Activated CD4-positive, CD25-positive, alpha-beta regulatory T cell treated with anti-CD3 and anti-CD28 coated beads, Interleukin-2, amount 50 U/mL, for 72 hours (primary cell): ENCODE results near the gene VPS33A.
"Not testable (repeated sequence)": the region's sequence is repeated elsewhere in the genome, so short reads cannot be mapped to it uniquely, and the experiment has no call there.

ENCODE experiments used
- DNase-seq: peaks from one replicate; pipeline ENCODE4 v3.0.0; 2021

Gene VPS33A

DNA sequence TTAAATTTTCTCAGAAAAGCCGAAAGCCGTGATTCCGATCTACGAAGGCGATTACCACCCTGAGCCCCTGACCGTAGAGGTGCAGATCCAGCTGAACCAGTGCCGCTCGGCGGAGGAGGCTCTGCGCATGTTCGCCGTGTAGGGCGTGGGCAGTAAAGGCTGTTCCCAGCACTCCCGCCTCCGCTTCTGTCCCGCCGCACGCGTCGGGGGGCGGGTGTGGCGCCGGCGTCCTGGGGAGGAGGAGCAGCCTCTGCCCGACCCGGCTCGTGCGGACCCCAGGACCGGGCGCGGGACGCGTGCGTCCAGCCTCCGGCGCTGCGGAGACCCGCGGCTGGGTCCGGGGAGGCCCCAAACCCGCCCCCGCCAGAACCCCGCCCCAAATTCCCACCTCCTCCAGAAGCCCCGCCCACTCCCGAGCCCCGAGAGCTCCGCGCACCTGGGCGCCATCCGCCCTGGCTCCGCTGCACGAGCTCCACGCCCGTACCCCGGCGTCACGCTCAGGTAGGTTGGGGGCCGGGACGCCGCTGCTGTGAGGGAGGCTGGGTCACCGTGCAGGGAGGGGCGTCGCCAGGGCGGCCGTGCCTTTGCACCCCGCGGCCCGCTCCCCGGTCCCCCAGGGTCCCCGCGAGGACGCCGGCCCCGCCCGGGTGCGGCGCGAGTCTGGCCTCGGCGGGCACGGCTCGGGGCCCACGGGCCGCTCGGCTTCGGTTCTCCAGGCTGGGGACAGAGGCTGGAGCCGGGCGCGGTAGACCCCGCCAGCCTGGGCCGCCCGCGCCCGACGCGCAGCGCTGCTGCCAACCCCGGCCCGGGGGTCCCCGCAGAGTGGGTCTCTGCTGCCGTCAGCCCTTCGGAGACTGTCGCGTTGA lies 62.8 kb downstream of the VPS33A start, which contains the start of gene B3GNT4:
Gene B3GNT4, plus strand, starts transcription at position 409 of the 866 bp plus-strand sequence. CDS start 910 bp downstream, outside the sequence.
- DNase-seq, result peak; percentile 41

DNA sequence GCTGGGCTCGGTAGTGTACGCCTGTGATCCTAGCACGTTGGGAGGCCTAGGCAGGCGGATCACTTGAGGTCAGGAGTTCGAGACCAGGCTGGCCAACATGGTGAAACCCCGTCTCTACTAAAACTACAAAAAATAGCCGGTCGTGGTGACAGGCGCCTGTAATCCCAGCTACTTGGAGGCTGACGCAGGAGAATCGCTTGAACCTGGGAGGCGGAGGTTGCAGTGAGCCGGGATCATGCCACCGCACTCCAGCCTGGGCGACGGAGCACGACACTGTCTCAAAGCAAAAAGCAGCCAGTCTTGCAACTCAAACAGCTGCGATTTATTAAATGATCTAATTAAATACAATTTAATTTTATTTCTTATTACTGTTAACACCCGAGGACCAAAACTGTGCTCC lies 63.5 kb downstream of the VPS33A start:
- not testable (repeated sequence) for DNase-seq

DNA sequence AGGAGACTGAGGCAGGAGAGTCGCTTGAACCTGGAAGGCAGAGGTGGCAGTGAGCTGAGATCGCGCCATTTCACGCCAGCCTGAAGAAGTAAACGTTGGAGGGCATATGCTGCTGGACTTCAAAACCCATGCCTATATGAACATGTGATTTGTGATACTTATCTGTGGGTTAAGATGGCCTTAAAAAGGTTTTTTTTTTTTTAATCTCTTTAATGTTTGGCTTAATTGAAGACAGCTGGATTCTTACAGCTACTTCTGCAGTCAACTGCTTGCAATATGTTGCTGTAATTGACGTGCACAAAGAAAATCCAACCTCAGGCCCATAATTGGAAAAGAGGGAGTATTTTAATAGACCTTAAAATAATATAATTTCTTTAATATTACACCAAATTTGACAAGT lies 64.3 kb downstream of the VPS33A start:
- no peak for DNase-seq

DNA sequence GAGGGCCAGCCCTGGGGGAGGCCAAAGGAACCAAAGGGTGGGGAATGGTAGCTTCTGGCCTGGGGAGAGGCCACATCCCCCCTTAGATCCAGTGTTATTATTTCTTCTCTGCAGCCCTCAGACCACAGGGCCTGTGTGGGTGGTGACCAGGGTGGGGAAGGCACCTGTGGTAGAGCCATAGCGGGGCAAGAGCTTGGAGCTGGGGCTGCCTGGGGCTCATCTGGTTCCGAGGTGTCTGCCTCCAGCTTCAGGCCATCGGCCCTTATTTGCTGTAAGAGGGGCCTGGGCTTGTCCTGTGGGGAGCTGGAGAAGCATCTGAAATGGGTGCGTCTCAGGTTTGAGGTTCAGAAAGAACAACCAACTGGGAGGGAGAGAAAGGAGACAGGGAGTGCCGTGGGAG lies 64.9 kb downstream of the VPS33A start:
- no peak for DNase-seq

DNA sequence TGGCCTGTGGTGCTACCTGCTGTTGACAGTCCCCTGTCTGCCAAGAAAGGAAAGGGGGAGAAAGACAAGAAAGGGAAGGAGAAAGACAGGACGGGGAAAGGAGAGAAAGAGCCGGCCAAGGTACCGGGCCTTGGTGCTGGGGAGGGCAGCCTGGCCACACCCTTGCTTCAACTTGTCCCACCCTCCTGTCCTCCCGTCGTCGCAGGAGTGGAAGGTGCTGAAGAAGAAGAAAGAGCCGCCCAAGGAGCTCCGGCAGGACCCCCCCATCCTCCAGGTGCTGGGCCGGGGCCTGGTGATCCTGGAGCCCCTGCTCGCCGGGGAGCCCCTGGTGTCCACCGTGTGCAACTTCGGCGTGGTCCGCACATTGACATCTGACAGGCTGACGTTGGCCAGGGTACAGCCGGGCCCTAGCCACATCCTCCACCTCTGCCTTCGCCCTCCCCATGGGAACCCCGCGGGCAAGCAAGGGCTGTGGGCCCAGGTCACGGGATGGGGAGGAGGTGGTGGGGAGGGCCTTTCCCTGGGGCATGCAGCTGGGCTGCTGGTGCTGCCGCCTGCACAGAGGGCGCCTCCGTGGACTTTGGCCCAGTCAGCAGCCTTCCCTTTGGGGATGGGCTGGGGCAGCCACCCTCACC lies 65.6 kb downstream of the VPS33A start:
- no peak for DNase-seq

DNA sequence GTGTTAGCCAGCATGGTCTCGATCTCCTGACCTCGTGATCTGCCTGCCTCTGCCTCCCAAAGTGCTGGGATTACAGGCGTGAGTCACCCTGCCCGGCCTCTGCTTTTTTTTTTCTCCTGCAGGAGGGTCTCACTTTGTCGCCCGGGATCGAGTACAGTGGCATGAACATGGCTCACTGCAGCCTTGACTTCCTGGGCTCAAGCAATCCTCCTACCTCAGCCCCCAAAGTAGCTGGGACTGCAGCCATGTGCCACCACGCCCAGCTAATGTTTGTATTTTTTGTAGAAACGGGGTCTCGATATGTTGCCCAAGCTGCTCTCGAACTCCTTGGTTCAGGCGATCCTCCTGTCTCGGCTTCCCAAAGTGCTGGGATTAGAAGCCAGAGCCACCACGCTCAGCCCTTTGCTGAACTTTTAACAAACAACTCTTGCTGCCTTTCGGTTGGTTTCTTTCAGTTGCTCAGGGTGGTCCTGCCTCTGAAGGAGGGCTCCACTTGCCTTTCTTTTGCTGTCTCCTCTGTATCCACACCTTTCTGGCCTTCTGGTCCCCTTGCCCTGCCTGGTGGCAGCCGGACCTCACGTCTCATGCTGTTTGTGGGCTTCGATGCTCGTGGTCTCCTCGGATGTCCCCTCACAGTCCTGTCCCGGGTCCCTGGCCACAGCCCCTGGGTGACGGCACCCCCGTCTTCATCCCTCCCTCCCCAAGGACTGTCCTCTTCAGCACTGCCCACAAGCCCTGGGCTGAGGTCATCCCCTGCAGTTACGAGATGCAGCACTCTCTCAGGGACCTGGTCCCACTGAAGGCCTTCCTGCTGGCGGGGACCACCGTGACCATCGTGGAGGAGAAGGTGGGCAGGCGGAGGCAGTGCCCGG lies 66.6 kb downstream of the VPS33A start:
- no peak for DNase-seq

DNA sequence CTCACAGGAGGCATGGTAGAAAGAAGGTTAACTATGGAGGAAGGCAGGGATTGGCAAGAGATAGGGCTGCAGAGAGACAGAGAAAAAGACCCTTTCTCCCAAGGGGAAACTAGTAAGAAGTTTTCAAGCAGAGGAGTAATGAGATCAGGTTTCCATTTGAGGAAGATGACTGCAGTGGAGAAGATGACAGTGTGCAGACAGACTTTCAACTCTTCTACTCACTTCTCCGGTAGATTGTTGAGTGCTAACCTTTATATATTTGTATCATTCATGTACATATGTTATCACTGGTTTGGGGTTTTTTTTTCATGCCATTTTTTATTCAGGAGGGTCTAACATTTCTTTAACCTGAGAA lies 68.7 kb downstream of the VPS33A start:
- DNase-seq, result no peak

DNA sequence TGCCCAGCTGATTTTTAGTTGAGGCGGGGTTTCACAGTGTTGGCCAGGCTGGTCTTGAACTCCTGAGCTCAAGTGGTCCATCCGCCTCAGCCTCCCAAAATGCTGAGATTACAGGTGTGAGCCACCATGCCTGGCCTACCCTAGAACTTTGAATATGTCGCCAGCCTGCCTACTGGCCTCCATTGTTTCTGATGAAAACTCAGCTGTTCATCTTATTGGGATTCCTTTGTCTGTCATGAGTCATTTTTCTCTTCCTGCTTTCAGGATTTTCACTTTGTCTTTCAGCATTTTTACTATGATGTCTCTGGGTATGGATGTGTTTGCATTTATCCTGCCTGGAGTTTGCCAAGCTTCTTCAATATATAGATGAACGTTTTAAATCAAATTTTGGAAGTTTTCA lies 70.9 kb downstream of the VPS33A start:
- DNase-seq, result no peak

DNA sequence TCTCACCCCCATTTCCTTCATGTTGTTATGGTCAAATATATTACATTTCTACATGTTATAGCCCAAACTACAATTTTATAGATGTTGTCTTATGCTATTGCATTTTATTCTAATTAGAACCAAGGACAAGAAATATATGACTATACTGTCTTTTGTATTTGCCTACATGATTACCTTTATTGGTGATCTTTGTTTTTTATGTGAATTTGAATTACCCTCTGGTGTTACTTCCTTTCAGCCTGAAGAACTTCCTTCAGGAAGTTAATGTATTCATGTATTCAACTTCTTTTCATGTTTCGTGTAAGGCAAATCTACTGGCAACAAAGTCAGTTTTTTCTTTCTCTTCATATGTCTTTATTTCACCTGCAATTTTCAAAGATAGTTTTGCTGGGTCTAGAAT lies 71.5 kb downstream of the VPS33A start:
- DNase-seq, result no peak

DNA sequence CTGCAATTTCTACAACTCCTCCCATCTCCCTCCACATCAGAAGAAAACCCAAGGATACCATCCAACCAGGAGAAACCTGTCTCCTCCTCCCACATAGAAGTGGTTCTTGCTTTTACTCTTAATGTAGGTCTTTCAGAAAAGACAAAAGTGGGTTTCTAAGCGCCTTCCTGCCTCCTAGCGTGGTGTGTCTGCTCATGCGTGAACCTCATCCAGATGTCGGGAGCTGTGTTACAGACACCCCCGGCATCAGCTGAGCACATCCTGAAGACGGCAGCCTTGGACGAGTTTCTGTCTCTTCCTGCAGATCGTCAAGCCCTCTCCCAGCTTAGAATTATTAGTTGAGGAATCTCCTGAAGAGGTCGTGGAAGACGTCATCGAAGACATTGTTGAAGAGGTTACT lies 73.9 kb downstream of the VPS33A start:
- DNase-seq, result no peak

DNA sequence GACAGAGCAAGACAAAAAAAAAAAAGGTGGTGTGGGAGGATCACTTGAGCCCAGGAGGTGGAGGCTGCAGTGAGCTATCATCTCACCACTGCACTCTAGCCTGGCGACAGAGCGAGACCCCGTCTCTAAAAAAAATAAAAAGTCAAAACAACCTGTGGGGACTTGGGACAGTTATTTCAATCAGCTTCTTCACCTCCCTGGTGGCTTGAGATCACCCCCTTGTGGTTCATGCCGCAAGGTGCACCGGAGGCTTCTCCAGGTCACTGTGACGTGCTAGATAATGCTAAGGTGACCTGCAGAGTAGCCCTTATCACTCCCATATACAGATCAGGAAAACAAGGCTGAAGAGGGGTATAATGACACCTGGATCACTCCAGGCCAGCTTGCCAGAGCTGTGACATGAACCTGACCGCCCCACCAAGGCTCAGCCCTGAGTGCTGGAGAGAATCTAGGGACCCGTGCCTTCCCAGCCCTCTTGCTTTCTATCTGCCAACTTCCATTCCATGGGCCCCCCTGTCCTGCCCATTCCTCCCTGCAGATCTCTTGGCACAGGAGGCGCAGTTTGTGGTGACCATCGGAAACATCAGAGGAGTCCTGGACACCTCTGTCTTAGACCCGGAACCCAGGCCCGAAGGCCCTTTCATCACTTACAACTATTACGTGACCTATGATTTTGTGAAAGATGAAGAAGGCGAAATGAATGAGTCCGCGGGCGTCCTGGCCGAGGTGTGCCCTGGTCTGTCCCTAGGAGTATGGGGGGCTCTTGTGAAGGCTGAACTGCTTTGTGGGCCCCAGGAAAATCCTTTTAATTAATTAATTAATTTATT lies 75.2 kb downstream of the VPS33A start:
- DNase-seq, result peak; percentile 56

DNA sequence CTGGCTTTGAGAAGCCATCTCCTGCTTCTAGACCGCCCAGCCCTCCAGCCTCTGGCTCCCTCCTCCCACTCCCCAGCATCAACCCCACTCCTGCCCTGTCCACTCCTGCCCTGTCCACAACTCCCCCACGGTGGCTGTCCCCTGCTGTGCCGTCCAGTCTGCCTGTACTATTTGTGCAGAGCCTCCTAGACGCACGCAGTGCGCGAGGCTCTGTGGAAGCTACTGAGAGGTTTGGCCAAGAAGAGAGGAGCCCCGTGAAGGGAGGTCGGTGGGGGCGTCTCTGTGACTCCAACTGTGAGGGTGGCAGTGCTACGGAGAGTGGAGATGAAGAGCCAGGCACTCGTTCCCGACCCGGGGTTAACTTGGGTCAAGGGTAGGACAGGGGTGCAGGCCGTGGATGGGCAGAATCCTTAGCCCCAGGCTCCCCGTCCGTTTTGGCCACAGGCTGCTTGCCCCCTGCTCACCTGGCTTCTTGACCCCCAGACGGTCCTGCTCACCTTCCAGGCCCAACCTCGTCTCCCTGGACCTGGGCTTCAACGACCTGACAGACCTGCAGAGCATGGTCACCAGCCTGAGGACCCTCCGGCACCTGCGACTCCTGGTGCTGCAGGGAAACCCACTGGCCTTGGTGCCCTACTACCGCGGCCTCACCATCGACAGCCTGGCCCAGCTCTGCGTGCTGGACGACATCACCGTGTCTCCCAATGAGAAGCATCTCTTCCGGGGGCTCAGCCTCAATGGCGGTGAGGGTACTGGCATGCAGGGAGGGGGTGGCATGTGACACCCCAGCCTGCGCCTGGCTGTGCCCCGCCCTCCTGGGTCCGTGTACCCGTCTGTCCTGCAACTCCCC lies 76.4 kb downstream of the VPS33A start:
- no peak for DNase-seq

DNA sequence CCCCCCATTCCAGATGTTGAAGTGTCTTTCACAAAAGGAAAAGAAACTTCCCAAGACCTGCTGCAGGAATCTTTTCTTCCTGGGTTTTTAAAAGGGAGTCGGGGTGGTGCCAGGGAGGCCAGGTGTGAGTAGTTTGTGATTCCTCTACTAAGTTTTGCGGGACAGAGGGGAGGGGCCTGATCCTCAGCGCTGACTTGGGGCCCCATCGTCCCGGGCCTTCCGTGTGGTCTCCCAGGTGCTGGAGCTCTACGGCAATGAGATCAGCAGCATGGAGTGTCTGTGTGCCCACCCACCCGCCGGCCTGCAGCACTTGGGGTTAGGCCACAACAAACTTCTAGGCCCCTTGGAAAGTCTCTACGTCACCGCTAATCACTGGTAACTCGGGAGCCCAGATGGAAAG lies 78.8 kb downstream of the VPS33A start:
- no peak for DNase-seq

DNA sequence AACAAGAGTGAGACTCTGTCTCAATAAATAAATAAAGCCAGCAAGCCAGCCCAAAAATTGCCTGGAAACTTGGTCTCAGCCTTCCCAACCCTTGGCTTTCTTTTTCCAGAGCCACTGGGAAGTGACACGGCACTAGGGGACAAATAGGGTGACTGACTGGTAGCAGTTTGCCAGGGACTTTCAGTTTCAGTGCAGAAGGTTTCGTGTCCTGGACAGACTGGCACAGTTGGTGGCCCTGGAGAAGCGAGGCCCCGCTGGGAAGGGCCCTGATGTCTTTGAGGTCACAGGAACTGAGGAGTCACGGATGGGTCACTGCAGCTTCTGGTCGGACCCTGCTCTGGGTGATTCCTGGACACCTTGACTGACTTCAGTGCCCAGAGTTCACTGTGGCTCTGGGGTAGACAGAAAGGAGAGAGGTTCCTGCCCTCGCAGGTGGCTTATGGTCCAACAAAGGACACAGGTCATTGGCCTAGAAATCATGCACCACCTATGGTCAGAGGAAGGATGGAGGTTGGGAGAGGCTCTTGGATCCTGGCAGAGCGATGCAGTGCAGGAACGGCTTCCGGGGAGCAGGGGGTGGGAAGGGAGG lies 80.7 kb downstream of the VPS33A start:
- no peak for DNase-seq

DNA sequence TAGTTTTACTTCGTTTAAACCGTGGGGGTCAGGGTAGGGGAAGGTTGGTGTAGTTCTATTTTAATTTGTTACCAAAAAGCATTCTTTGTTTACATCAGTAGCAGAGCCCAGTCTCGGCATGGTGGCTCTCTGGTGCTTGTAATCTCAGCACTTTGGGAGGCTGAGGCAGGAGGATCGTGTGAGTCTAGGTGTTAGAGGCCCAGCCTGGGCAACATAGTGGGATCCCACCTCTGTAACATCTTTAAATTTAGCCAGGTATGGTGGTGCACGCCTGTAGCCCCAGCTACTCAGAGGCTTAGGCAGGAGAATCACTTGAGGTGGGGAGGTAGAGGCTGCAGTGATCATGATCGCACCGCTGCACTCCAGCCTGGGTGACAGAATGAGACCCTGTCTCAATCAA lies 81.2 kb downstream of the VPS33A start:
- DNase-seq, result no peak

DNA sequence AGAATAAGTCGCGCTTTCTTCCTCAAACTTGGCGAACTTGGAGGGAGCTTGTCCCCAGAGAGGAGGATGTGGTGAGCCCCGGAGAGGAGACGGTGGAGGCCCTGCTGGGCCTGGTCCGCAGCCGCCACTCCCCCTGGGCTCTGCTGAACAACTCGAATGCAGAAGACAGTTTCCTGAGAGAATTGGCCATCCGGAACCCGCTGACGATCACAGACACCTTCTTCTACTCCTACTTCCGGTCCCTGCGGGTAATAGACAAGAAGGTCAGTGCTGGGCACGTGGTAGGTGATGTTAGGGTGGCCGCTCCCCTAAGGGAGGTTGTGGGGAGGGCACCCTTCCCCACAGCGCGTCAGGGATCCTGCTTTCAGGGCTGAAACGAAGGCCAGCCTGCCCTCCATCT lies 81.8 kb downstream of the VPS33A start:
- no peak for DNase-seq

DNA sequence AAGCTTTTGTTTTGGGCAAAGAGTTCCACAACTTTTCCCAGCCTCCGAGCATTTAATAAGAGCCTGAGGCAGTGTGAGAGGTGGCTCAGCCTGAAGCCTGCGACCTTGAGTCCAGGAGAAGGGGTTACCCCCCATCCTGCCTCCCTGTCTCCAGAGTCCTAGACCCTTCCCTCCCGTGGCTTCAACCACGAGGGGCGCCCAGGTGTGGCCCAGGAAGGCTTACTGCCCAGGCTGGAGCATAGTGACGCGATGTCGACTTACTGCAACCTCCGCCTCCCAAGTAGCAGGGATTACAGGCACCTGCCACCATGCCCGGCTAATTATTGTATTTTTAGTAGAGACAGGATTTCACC lies 82.7 kb downstream of the VPS33A start:
- DNase-seq, result no peak

DNA sequence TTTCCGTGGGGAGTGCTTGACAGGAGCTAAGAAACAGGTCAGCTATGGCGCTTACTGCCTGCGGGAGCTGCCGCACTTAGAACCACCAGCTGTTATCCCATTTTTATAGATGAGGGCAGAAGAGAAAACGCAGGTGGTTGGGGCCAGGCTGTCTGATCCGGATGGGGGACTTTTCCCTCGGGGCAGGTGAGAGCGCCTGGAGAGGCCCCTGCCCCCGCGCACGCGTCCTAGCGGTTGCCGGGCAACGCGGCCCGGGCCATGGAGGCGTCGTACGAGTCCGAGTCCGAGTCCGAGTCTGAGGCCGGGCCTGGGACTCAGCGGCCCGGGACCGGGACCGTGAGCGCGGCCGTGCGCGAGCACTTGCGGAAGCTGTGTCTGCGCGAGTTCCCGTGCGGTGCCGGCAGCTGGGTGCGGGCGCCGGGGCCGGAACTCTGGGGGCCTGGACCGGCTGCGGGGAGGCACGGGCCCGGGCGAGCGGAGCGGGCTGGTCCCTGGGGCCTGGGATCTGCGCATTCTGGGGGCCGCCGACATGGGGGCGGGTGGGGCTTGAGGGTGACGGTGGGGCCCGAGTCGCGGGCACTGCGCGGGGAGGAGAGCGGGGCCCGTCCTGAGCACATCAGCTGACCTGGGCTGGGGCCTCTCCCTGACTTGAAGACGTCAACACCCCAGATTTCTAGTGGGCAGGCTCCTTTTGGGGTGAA lies 83.3 kb downstream of the VPS33A start, which contains the start of gene LRRC43:
Gene LRRC43, plus strand, starts transcription at position 237 of the 701 bp plus-strand sequence. Its CDS starts 22 bp downstream, at position 259.
- DNase-seq, result no peak
